Sigmoid colon (tissue), 7 donors: ENCODE results near the gene CNEP1R1. TPM values are rescaled to one million over a fixed set of nuclear protein-coding genes. Genes with fewer than 3 reads are reported as not detected.

Experiments used
- DNase-seq: peaks from one replicate; pipeline ENCODE4 v3.0.0-alpha.2; 2019
- H3K27ac ChIP-seq, 4 donors: fragments of 200-600 bp; sonication (generic); one replicate each; pipeline ENCODE4 v1.5.1; 2016 to 2019; ENCODE audit warnings: mild to moderate bottlenecking in 1 of 4
- H3K27me3 ChIP-seq, 3 donors: fragments of 200-600 bp; sonication (generic); one replicate each; pipeline ENCODE4 v1.5.1; 2019; ENCODE audit warnings: mild to moderate bottlenecking in 1 of 3
- H3K36me3 ChIP-seq, 4 donors: fragments of 200-600 bp; sonication (generic); one replicate each; pipeline ENCODE4 v1.5.1; 2016 to 2019
- H3K4me1 ChIP-seq, 4 donors: fragments of 200-600 bp; sonication (generic); one replicate each; pipeline ENCODE4 v1.5.1; 2017 to 2019
- H3K4me3 ChIP-seq, 4 donors: fragments of 200-600 bp; sonication (generic); one replicate each; pipeline ENCODE4 v1.5.1; 2017 to 2019; ENCODE audit warnings: mild to moderate bottlenecking in 2 of 4, moderate library complexity in 1 of 4
- H3K9me3 ChIP-seq, 4 donors: fragments of 200-600 bp in 3 of 4; sonication (generic) in 3 of 4; one replicate each; pipeline versions ENCODE4 v1.5.1 to v1.6.1; 2013 to 2019
- CTCF ChIP-seq, 4 experiments: fragments of 450-650 bp in 3 of 4; fragments of 200-600 bp in 1 of 4; IDR thresholded peaks; one replicate each; pipeline ENCODE4 v1.5.1; 2016 to 2019; ENCODE audit warnings: antibody characterized with exemption in 4 of 4, mild to moderate bottlenecking in 3 of 4, moderate library complexity in 2 of 4
- EP300 ChIP-seq, 4 donors: sonication (generic); formaldehyde crosslinking; IDR thresholded peaks; one replicate each; pipeline ENCODE4 v1.6.1; 2017; ENCODE audit warnings: antibody characterized with exemption in 4 of 4
- POLR2A ChIP-seq, 2 donors: fragments of 450-650 bp; IDR thresholded peaks; one replicate each; pipeline ENCODE4 v1.6.1; 2016; ENCODE audit warnings: antibody characterized with exemption in 2 of 2, mild to moderate bottlenecking in 2 of 2, moderate library complexity in 2 of 2
- POLR2AphosphoS5 ChIP-seq, 4 donors: sonication (generic); formaldehyde crosslinking; IDR thresholded peaks; one replicate each; pipeline ENCODE4 v1.6.1; 2017; ENCODE audit warnings: antibody characterized with exemption in 4 of 4
- WGBS, 2 donors: extraction: QIAGEN DNeasy Blood & Tissue Kit; methylation state at CpG; one replicate each; pipeline ENCODE4 v1.1.7; 2013; 5-methylcytosine and 5-hydroxymethylcytosine counted together
- intact Hi-C: fragments of 100-400 bp; cut with DNase I; formaldehyde crosslinking; loops from one replicate; pipeline ENCODE4 v1.15.1; 2023
- polyA plus RNA-seq, 3 donors: library from polyadenylated mRNA; stranded (reverse); fragments of 200-250 nt; gene quantifications; one replicate each; pipeline ENCODE4 v1.2.3, GENCODE V29; 2013
- total RNA-seq, 4 donors: library from RNA; depleted of rRNA; stranded (reverse); fragments of >200 nt; gene quantifications; one replicate each; pipeline ENCODE4 v1.1.0, GENCODE V29; 2016
- donor health status: healthy with polysubstance abuse.
- donor health status: Bipolar disorder and iron deficiency.
- donor health status: healthy.

The CNEP1R1 gene
- total and polyA plus RNA-seq, 7 donors = 6.5 to 18.9 (median 10.9) TPM

GRCh38 chr16:50038756-50039529, 13.9 kb downstream of the CNEP1R1 start:
- peaks cover 0 to 29% (median 12%) of the 10 kb centered on the region in 4 donors for H3K36me3 ChIP-seq
- peak overlapping the region in 3 of 4 donors; percentile 7 to 49 (median 18) for H3K27ac ChIP-seq
- WGBS, 2 donors = 36 to 44% methylated on average over 5 of the region's 5 CpGs
- no peak for TF ChIP-seq CTCF (IDR thresholded peaks at IDR 0.05)
- TF ChIP-seq POLR2AphosphoS5 (IDR thresholded peaks at IDR 0.05) = peak in 2 of 4 donors; percentile 9 to 32
- no peaks in the 10 kb centered on the region for H3K4me1 ChIP-seq
- peaks cover 0 to under 1% (median 0%) of the 10 kb centered on the region in 3 donors for H3K27me3 ChIP-seq
- H3K4me3 ChIP-seq = no peak overlapping the region
- no peaks in the 10 kb centered on the region for H3K9me3 ChIP-seq
- DNase-seq = peak; percentile 73
- intact Hi-C loops = no loop called here

GRCh38 chr16:50040018-50040417, 15.0 kb downstream of the CNEP1R1 start:
- intact Hi-C loops = no loop called here
- Histone ChIP-seq H3K4me3 (no peak overlapping the region), H3K4me1 (no peaks in the 10 kb centered on the region), H3K27ac (no peak overlapping the region), H3K36me3 (peaks cover 0 to 18% (median 4%) of the 10 kb centered on the region in 4 donors), H3K9me3 (no peaks in the 10 kb centered on the region), H3K27me3 (peaks cover 0 to 7% (median 0%) of the 10 kb centered on the region in 3 donors)
- DNase-seq = no peak
- WGBS, 2 donors = 90 to 92% methylated on average over 8 of the region's 8 CpGs
- TF ChIP-seq EP300 (IDR thresholded peaks at IDR 0.05) (no peak), POLR2AphosphoS5 (IDR thresholded peaks at IDR 0.05) (no peak), CTCF (IDR thresholded peaks at IDR 0.05) (no peak)

- no peak overlapping the region for H3K27ac ChIP-seq
- H3K36me3 ChIP-seq = peaks cover 0 to 11% (median 3%) of the 10 kb centered on the region in 4 donors
- no peaks in the 10 kb centered on the region for H3K4me1 ChIP-seq
- TF ChIP-seq POLR2A (IDR thresholded peaks at IDR 0.05) = no peak
- no peak for TF ChIP-seq CTCF (IDR thresholded peaks at IDR 0.05)
- TF ChIP-seq EP300 (IDR thresholded peaks at IDR 0.05) = no peak
- no peak for TF ChIP-seq POLR2AphosphoS5 (IDR thresholded peaks at IDR 0.05)
- H3K4me3 ChIP-seq = no peak overlapping the region
- no peak for DNase-seq
- H3K27me3 ChIP-seq = peaks cover 0 to 7% (median 0%) of the 10 kb centered on the region in 3 donors
- H3K9me3 ChIP-seq = no peaks in the 10 kb centered on the region
- WGBS, 2 donors = 71 to 77% methylated on average over 1 of the region's 1 CpG
- intact Hi-C loops = no loop called here
These were observed 15.7 kb downstream of the CNEP1R1 start for GRCh38 chr16:50040710-50041109.

- Histone ChIP-seq H3K9me3 (no peaks in the 10 kb centered on the region), H3K27me3 (peaks cover 0 to 7% (median 0%) of the 10 kb centered on the region in 3 donors), H3K4me1 (no peaks in the 10 kb centered on the region), H3K36me3 (no peaks in the 10 kb centered on the region), H3K27ac (no peak overlapping the region), H3K4me3 (no peak overlapping the region)
- TF ChIP-seq POLR2AphosphoS5 (IDR thresholded peaks at IDR 0.05) = no peak
- no peak for TF ChIP-seq EP300 (IDR thresholded peaks at IDR 0.05)
- TF ChIP-seq CTCF (IDR thresholded peaks at IDR 0.05) = no peak
- WGBS, 2 donors = 90 to 92% methylated on average over 5 of the region's 5 CpGs
- no peak for DNase-seq
- intact Hi-C loops = no loop called here
These were observed 18.3 kb downstream of the CNEP1R1 start for GRCh38 chr16:50043358-50043757.
